NCI-H187 (cell line): ENCODE measurements around the gene CYP27C1.
"Not testable (repeated sequence)": the region's sequence is repeated elsewhere in the genome, so short reads cannot be mapped to it uniquely, and the experiment has no call there.

ENCODE experiments used
- DNase-seq, 2 experiments: peaks; one replicate each; lab custom pipeline; 2025; lab: John Stamatoyannopoulos, UW

CYP27C1 gene

GRCh38 chr2:127220102-127220767 lies at the start of gene CYP27C1:
Gene CYP27C1 (minus strand): TSS chr2:127220299. CDS start chr2:127220270, 29 bp downstream.
- no peak for DNase-seq

- no peak for DNase-seq
These were observed 41.8 kb upstream of the CYP27C1 start for GRCh38 chr2:127261804-127262406.

- no peak for DNase-seq
These were observed 39.3 kb upstream of the CYP27C1 start for GRCh38 chr2:127259355-127259754.

- no peak for DNase-seq
These were observed 36.8 kb upstream of the CYP27C1 start for GRCh38 chr2:127256866-127257265.

- no peak for DNase-seq
These were observed 36.3 kb upstream of the CYP27C1 start for GRCh38 chr2:127256381-127256780.

- no peak for DNase-seq
These were observed 35.6 kb upstream of the CYP27C1 start for GRCh38 chr2:127255721-127256120.

GRCh38 chr2:127255146-127255545 lies 35.0 kb upstream of the CYP27C1 start:
- DNase-seq: no peak

GRCh38 chr2:127254386-127254981 lies 34.4 kb upstream of the CYP27C1 start:
- DNase-seq: no peak

GRCh38 chr2:127241184-127241583 lies 21.1 kb upstream of the CYP27C1 start:
- DNase-seq: not testable (repeated sequence)

- DNase-seq: no peak
These were observed 19.3 kb upstream of the CYP27C1 start for GRCh38 chr2:127239395-127239794.

GRCh38 chr2:127237768-127238167 lies 17.7 kb upstream of the CYP27C1 start:
- not testable (repeated sequence) for DNase-seq

GRCh38 chr2:127235082-127235702 lies 15.1 kb upstream of the CYP27C1 start:
- DNase-seq: no peak

GRCh38 chr2:127233710-127234109 lies 13.6 kb upstream of the CYP27C1 start:
- DNase-seq: no peak

GRCh38 chr2:127231130-127231865 lies 11.2 kb upstream of the CYP27C1 start:
- no peak for DNase-seq

GRCh38 chr2:127229555-127229954 lies 9.5 kb upstream of the CYP27C1 start:
- no peak for DNase-seq

GRCh38 chr2:127228102-127228501 lies 8.0 kb upstream of the CYP27C1 start:
- no peak for DNase-seq

GRCh38 chr2:127227264-127227660 lies 7.2 kb upstream of the CYP27C1 start:
- not testable (repeated sequence) for DNase-seq

- no peak for DNase-seq
These were observed 6.6 kb upstream of the CYP27C1 start for GRCh38 chr2:127226520-127227263.

- DNase-seq: no peak
These were observed 6.0 kb upstream of the CYP27C1 start for GRCh38 chr2:127226132-127226519.

GRCh38 chr2:127225186-127225960 lies 5.3 kb upstream of the CYP27C1 start:
- no peak for DNase-seq

- not testable (repeated sequence) for DNase-seq
These were observed 4.0 kb upstream of the CYP27C1 start for GRCh38 chr2:127224135-127224534.
